DOHH2 (cell line): ENCODE measurements around the gene CSNK2A1.

Experiments used
- H3F3A ChIP-seq: fragments of 200-600 bp; sonication (generic), shearing (Covaris generic); 2 replicates; pipeline ENCODE4 v1.6.0; 2016; ENCODE audit warnings: antibody characterized with exemption, mild to moderate bottlenecking; ENCODE audit not compliant: control insufficient read depth, insufficient read depth
- H3K27ac ChIP-seq: fragments of 200-600 bp; sonication (generic); 2 replicates; pipeline ENCODE4 v1.5.1; 2014; ENCODE audit warnings: low read depth, mild to moderate bottlenecking, low read length, moderate library complexity
- H3K27me3 ChIP-seq: fragments of 200-600 bp; sonication (generic); 2 replicates; pipeline ENCODE4 v1.6.1; 2014; ENCODE audit warnings: mild to moderate bottlenecking, low read length, mixed read lengths; ENCODE audit not compliant: control insufficient read depth
- H3K36me3 ChIP-seq: fragments of 200-600 bp; sonication (generic); 2 replicates; pipeline ENCODE4 v1.6.1; 2014; ENCODE audit warnings: mild to moderate bottlenecking, low read length, moderate library complexity, mixed read lengths; ENCODE audit not compliant: control insufficient read depth
- H3K4me1 ChIP-seq: fragments of 200-600 bp; sonication (generic); 2 replicates; pipeline ENCODE4 v1.6.1; 2014; ENCODE audit warnings: mild to moderate bottlenecking, low read length, mixed read lengths; ENCODE audit not compliant: control insufficient read depth
- H3K4me2 ChIP-seq: fragments of 200-600 bp; sonication (generic); 2 replicates; pipeline ENCODE4 v1.6.0; 2014; ENCODE audit warnings: mild to moderate bottlenecking, low read length, moderate library complexity
- H3K4me3 ChIP-seq: fragments of 200-600 bp; sonication (generic); 2 replicates; pipeline ENCODE4 v1.5.1; 2014; ENCODE audit warnings: mild to moderate bottlenecking, low read length, mixed read lengths
- H3K79me2 ChIP-seq: fragments of 200-600 bp; sonication (generic); 2 replicates; pipeline ENCODE4 v1.6.1; 2014; ENCODE audit warnings: mild to moderate bottlenecking, low read length, mixed read lengths; ENCODE audit not compliant: control insufficient read depth
- H3K9me2 ChIP-seq: fragments of 200-600 bp; sonication (generic); replicated peaks from 2 replicates; pipeline ENCODE4 v1.6.1; 2014; ENCODE audit warnings: mild to moderate bottlenecking, low read length, mixed read lengths; ENCODE audit not compliant: control insufficient read depth
- H3K9me3 ChIP-seq: fragments of 200-600 bp; sonication (generic); 2 replicates; pipeline ENCODE4 v1.6.1; 2014; ENCODE audit warnings: antibody characterized with exemption, low read length, mixed read lengths; ENCODE audit not compliant: control insufficient read depth, insufficient read depth
- H4K20me1 ChIP-seq: fragments of 200-600 bp; sonication (generic); 2 replicates; pipeline ENCODE4 v1.6.0; 2014; ENCODE audit warnings: low read depth, mild to moderate bottlenecking, antibody characterized with exemption, low read length, moderate library complexity; ENCODE audit not compliant: control insufficient read depth, insufficient read depth
- CTCF ChIP-seq: fragments of 200-600 bp; sonication (generic); IDR thresholded peaks from one replicate; pipeline ENCODE4 v1.5.1; 2014; ENCODE audit warnings: antibody characterized with exemption, mild to moderate bottlenecking, low read depth, low read length; ENCODE audit not compliant: poor library complexity, severe bottlenecking
- EZH2phosphoT487 ChIP-seq: fragments of 200-600 bp; sonication (generic); IDR thresholded peaks from 2 replicates; pipeline ENCODE4 v1.6.1; 2017; ENCODE audit warnings: borderline replicate concordance, mild to moderate bottlenecking, antibody characterized with exemption, low read length, moderate library complexity, mixed read lengths

Gene CSNK2A1

GRCh38 chr20:547394-547793 is 3.8 kb upstream of the CSNK2A1 start:
- TF ChIP-seq CTCF (no peak), EZH2phosphoT487 (no peak)
- H3K4me2 ChIP-seq, result no peak overlapping the region

GRCh38 chr20:546353-546752 is 2.8 kb upstream of the CSNK2A1 start:
- H3K9me3 ChIP-seq, result no peaks in the 10 kb centered on the region; the same call in 1 of the 2 replicates
- no peak overlapping the region for H3K4me3 ChIP-seq
- H4K20me1 ChIP-seq, result peaks cover 7% of the 10 kb centered on the region; the same call in 1 of the 2 replicates
- H3K4me2 ChIP-seq, result no peak overlapping the region
- H3K36me3 ChIP-seq, result peaks cover 14% of the 10 kb centered on the region
- TF ChIP-seq CTCF (no peak), EZH2phosphoT487 (no peak)
- H3K9me2 ChIP-seq, result no peaks in the 10 kb centered on the region
- no peaks in the 10 kb centered on the region for H3F3A ChIP-seq
- H3K27me3 ChIP-seq, result peaks cover 8% of the 10 kb centered on the region; the same call in 1 of the 2 replicates
- peaks cover 22% of the 10 kb centered on the region for H3K79me2 ChIP-seq
- H3K4me1 ChIP-seq, result peaks cover 23% of the 10 kb centered on the region
- no peak overlapping the region for H3K27ac ChIP-seq

More at GRCh38 chr20:547394-547793, 3.8 kb upstream of the CSNK2A1 start:
- Histone ChIP-seq H4K20me1 (no peaks in the 10 kb centered on the region), H3K36me3 (peaks cover 4% of the 10 kb centered on the region), H3F3A (no peaks in the 10 kb centered on the region), H3K79me2 (peaks cover 12% of the 10 kb centered on the region), H3K9me3 (no peaks in the 10 kb centered on the region), H3K27me3 (peaks cover 11% of the 10 kb centered on the region), H3K4me3 (no peak overlapping the region), H3K9me2 (no peaks in the 10 kb centered on the region), H3K4me1 (peaks cover 13% of the 10 kb centered on the region), H3K27ac (no peak overlapping the region)

GRCh38 chr20:544153-544725 is 649 bp upstream of the CSNK2A1 start:
- Histone ChIP-seq H3K4me2 (peak overlapping the region; percentile 84), H3F3A (no peaks in the 10 kb centered on the region), H4K20me1 (peaks cover 14% of the 10 kb centered on the region; the same call in 1 of the 2 replicates), H3K4me3 (peak overlapping the region; percentile 95), H3K9me3 (peaks cover 3% of the 10 kb centered on the region; the same call in 1 of the 2 replicates), H3K79me2 (peaks cover 43% of the 10 kb centered on the region), H3K4me1 (peaks cover 38% of the 10 kb centered on the region), H3K27ac (peak overlapping the region; percentile 64), H3K27me3 (no peaks in the 10 kb centered on the region), H3K36me3 (peaks cover 33% of the 10 kb centered on the region), H3K9me2 (no peaks in the 10 kb centered on the region)
- TF ChIP-seq CTCF, result no peak
